LNCAP (cell line): ENCODE results near the gene HECA.
A peak's percentile ranks its signal among the peaks of the same experiment; 100 is the strongest.

ENCODE experiments used
- TF ChIP-seq, protein P1 (sequence below): fragments of 450-650 bp; IDR thresholded peaks from 2 replicates; pipeline ENCODE4 v1.5.1; 2017; ENCODE audit warnings: mild to moderate bottlenecking

The HECA gene

DNA sequence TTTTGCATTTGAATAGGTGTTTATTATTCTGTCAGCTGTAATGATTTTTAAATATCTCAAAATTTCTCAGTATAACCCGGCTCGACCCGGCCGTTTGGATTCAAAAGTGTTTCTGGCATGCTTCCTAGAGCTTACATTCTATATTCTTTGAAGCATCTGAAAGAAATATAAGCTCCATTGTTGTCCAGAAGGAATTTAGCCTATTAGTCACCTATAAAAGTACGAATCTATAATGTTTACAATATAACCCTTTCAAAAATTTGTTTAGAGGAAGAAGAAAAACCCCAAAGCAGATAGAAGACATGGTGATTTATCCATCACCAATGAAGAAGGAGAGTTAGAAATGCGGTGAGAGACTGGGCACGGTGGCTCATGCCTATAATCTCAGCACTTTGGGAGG lies 22.3 kb upstream of the HECA start:
- TF ChIP-seq, protein P1, sequence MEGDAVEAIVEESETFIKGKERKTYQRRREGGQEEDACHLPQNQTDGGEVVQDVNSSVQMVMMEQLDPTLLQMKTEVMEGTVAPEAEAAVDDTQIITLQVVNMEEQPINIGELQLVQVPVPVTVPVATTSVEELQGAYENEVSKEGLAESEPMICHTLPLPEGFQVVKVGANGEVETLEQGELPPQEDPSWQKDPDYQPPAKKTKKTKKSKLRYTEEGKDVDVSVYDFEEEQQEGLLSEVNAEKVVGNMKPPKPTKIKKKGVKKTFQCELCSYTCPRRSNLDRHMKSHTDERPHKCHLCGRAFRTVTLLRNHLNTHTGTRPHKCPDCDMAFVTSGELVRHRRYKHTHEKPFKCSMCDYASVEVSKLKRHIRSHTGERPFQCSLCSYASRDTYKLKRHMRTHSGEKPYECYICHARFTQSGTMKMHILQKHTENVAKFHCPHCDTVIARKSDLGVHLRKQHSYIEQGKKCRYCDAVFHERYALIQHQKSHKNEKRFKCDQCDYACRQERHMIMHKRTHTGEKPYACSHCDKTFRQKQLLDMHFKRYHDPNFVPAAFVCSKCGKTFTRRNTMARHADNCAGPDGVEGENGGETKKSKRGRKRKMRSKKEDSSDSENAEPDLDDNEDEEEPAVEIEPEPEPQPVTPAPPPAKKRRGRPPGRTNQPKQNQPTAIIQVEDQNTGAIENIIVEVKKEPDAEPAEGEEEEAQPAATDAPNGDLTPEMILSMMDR: no peak

DNA sequence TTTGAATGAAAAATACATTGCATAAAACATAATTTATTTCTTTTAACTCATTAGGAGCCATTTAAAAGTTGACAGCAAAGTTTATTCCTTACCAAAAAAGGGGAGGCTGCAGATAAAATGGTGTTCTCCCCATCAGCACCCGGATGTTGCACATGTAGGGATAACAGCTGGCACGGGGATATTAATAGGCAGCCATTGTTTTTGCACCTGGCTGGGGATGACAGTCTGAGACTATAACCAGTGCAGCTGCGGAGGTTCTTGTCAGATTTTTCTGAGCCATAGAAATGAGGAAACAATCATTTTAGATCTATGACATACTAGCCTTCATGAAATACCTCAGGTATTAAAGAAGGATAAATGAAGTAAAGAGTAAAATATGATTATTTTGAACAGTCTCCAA lies 20.1 kb upstream of the HECA start:
- TF ChIP-seq, protein P1: no peak

DNA sequence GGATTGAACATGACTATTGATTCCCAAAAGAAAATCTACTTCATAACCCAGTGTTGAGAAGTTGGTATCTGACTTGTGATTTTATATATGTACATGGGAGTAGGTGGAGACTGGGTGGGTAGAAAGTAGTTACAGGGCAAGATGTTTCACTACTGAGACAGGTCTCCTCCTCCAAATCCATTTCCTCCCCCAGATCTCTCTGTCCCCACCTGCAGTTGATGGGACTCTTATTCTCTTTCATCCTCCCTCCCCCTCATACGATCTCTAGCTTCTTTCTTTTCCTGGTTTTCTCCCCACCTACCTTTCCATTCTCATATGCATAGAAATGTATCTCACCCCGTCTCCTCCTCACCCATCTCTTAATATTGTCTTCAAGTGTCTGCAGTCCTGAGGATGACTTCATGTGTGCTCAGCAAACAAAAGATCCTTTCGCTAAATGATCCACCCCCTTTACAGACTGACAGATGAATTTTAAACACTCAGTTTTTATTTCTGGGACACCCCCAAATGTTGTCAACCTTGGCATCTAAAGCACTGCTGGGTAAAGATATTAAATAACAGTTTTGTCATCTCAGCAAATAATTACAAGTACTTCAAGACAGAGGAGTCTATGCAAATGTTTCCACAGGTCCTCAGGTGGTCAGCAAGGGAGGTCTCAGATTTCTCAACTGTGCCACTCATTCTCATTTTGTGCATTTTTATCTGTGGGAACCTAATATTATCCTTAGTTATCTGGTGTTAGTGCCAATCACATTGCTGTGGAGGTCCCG lies 18.7 kb upstream of the HECA start:
- TF ChIP-seq, protein P1: no peak

DNA sequence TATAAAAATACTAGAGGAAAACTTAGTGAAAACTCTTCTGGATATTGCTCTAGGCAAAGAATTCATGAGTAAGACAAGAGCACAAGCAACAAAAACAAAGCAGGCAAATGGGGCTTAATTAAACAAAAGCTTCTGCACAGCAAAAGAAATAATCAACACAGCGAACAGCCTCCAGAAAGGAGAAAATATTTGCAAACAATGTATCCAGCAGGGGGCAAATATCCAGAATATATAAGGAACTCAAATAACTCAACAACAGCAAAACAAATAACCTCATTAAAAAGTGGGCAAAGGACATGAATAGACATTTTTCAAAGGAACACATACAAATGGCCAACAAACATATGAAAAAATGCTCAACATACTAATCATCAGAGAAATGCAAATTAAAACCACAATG lies 17.1 kb upstream of the HECA start:
- TF ChIP-seq, protein P1: peak; percentile 54

DNA sequence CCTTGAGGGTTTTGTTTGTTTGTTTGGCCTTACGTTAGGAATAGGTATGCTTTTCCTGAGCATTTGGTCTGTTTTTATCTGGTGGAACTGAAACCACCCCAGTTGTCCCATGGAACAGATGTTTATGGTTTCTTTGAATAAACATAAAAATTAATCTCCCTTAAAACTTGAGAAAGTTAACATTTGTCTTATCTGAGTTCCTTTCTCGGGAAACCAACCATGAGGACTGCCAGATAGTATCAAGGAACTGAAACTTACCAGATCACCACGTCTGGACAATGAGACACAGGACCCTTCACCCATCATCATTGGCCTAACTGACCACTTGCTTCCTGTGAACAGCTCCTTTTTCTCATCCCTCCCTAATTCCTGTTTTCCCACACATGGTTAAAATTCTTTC lies 15.3 kb upstream of the HECA start:
- TF ChIP-seq, protein P1: no peak

DNA sequence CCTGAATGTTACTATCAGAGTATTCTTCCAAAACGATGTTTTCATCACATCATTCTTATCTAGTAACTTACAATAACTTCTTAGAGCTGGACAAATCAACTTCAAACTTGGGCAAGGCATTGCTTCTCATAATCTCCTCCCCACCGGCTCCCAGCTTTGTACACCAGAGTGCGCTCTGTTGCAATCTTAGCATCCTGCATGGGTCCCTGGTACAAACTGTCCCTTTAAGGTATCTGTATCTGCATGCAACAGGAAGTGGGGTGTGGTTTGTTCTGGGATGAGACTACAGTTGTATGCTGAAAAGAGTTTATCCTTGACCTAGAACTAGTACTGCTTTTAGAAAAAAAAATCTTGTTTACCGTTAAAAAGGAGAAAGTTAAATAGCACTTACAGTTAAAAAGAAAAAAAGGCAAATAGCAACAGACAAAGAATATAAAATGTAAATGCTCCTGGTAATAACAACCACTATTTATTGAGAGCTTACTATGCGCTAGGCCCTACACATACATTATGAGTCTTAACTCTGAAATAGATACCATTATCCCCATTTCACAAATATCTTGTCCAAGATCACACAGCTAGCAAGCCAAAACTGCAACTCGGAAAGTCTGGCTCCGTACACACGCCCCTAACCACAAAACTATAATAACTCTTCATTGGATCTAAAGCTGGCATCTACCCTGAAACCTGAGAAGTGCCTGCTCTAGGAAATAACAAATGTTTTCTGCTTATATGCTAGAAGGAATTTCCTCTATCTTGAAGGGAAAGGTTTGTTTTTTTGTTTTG lies 9.8 kb upstream of the HECA start:
- TF ChIP-seq, protein P1: peak; percentile 63

DNA sequence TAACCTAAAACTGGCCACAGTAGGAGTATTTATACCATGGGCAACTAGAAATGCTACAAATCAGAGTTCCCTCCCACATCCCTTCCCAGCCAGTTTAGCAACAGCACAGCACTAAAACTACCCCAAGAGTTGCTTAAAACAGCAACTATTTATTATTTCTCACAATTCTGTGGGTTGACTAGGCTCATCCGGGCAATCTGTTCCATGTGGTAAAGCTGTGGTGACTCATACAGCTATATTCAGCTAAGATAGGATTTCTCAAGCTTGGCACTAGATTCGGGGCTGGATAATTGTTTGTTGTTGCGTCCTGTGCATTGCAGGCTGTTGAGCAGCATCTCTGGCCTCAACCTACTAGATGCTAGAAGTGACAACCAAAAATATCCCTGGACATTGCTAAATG lies 8.6 kb upstream of the HECA start:
- TF ChIP-seq, protein P1: no peak
